ENCODE measurements around the gene ZCCHC24.

Gene ZCCHC24

DNA sequence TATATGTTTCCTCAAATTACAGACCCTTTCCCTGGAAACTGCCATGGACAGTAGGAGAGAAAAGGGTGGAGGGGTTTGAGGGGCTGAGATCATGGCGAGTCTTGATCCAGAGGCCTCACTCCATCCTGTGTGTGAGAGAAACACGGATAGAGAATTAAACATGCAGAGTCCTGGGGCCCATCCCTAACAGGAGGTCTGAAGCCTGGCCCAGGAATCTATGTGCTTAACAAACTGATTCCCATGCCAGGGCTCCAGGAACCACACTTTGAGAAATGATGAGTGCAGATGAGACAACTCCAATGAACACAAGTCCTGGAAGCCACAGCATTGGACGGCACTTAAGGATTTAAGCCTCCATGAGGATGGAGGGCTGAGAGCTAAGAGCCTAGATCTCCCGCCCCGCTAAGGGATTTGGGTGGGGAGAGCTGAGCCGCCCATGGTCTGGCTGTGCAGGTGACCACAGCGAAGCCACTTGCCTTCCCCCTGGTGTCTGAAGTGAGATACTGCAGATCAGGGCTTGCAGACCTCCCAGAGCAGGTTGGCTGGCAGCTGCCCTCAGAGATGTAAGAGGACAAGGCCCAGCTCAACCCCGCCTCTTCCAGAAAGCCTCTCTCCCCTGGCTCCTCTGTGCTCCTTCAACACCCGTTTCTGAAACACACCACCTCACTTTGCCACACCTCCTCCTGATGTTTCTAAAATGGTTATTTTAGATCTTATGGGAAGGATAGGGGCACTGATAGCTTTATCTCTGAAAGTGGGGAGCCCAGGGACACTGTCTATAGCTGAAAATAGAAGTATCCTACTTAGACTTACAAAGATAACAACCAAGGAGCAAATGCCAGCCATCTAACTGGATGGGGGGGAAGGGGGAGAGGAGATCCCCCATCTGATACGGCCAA is 42.1 kb upstream of the ZCCHC24 start:
- peaks cover 2% of the 10 kb centered on the region for H3K9me3 ChIP-seq (ENCODE audit: insufficient read depth, low read depth, low read length)
- no peak overlapping the region for H3K4me3 ChIP-seq (ENCODE audit: low read depth, low read length)
- H4K8ac ChIP-seq (ENCODE audit: low read depth, low read length) = no peak overlapping the region
- H2BK12ac ChIP-seq (ENCODE audit: low read length) = no peak overlapping the region
- no peak overlapping the region for H3K27ac ChIP-seq (ENCODE audit: low read depth, low read length)
- peaks cover 8 to 28% of the 10 kb centered on the region in 2 experiments for H3K4me1 ChIP-seq (ENCODE audit: control insufficient read depth in 1 of 2, insufficient read depth in 2 of 2, low read length in 2 of 2)
- WGBS (ENCODE audit: extremely low coverage, insufficient coverage, insufficient read length) = no CpG with 5 or more reads among the region's 10 CpGs
- H4K91ac ChIP-seq (ENCODE audit: low read depth, low read length) = no peak overlapping the region
- no peak overlapping the region for H3K9ac ChIP-seq (ENCODE audit: low read length)
- H3K79me1 ChIP-seq (ENCODE audit: low read length) = peaks cover 3% of the 10 kb centered on the region
- no peak overlapping the region for H4K12ac ChIP-seq (ENCODE audit: low read depth, low read length)
- H3K23ac ChIP-seq (ENCODE audit: low read length) = no peak overlapping the region
- no peak overlapping the region for H3K18ac ChIP-seq (ENCODE audit: low read length)
- H2AK5ac ChIP-seq (ENCODE audit: low read length) = no peak overlapping the region
- H3K14ac ChIP-seq (ENCODE audit: low read length) = no peak overlapping the region
- H2BK120ac ChIP-seq (ENCODE audit: insufficient read depth, low read length, poor library complexity) = no peak overlapping the region
- H3K4me2 ChIP-seq (ENCODE audit: low read length) = no peak overlapping the region
- H3K4ac ChIP-seq (ENCODE audit: low read depth, low read length) = no peak overlapping the region
- no peaks in the 10 kb centered on the region for H3K27me3 ChIP-seq (ENCODE audit: insufficient read depth, low read length)
- H3K36me3 ChIP-seq (ENCODE audit: control insufficient read depth in 1 of 2, insufficient read depth in 2 of 2, low read length in 2 of 2) = no peaks in the 10 kb centered on the region
- peak; percentile 42 to 71 for DNase-seq
- H2AFZ ChIP-seq (ENCODE audit: insufficient read depth, low read length, poor library complexity) = no peak overlapping the region
- no peak overlapping the region for H2BK5ac ChIP-seq (ENCODE audit: low read depth, low read length, poor library complexity)
- no peaks in the 10 kb centered on the region for H3K79me2 ChIP-seq (ENCODE audit: control insufficient read depth, insufficient read depth, low read length, poor library complexity)

DNA sequence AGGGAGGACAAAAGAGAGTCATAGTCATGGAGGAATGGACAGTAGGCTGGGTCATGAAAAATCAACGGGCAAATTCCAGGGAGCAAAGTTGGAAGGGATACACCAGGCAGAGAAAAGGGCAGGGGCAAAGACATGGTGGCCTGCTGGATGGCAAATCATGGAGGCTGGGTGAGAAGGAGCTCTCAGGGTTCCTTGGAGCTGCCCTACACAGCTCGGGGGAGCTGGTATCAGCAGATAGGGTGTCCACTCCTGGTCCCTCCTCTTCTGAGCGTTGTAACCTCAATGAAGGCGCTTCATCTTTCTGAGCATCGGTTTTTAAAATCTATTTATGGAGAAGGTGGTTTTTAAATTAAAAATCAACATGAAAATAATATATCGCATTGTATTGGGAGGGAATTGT is 39.1 kb upstream of the ZCCHC24 start:
- no peak overlapping the region for H4K12ac ChIP-seq (ENCODE audit: low read depth, low read length)
- H4K8ac ChIP-seq (ENCODE audit: low read depth, low read length) = no peak overlapping the region
- no peaks in the 10 kb centered on the region for H3K27me3 ChIP-seq (ENCODE audit: insufficient read depth, low read length)
- peaks cover 8 to 24% of the 10 kb centered on the region in 2 experiments for H3K4me1 ChIP-seq (ENCODE audit: control insufficient read depth in 1 of 2, insufficient read depth in 2 of 2, low read length in 2 of 2)
- H2AFZ ChIP-seq (ENCODE audit: insufficient read depth, low read length, poor library complexity) = no peak overlapping the region
- no peak overlapping the region for H3K4ac ChIP-seq (ENCODE audit: low read depth, low read length)
- H3K79me2 ChIP-seq (ENCODE audit: control insufficient read depth, insufficient read depth, low read length, poor library complexity) = no peaks in the 10 kb centered on the region
- DNase-seq = no peak
- WGBS (ENCODE audit: extremely low coverage, insufficient coverage, insufficient read length) = 100% methylated on average over 1 of the region's 6 CpGs
- H2BK120ac ChIP-seq (ENCODE audit: insufficient read depth, low read length, poor library complexity) = no peak overlapping the region
- no peak overlapping the region for H2BK5ac ChIP-seq (ENCODE audit: low read depth, low read length, poor library complexity)
- H2AK5ac ChIP-seq (ENCODE audit: low read length) = no peak overlapping the region
- H3K4me2 ChIP-seq (ENCODE audit: low read length) = no peak overlapping the region
- H3K36me3 ChIP-seq (ENCODE audit: control insufficient read depth in 1 of 2, insufficient read depth in 2 of 2, low read length in 2 of 2) = no peaks in the 10 kb centered on the region
- no peak overlapping the region for H3K27ac ChIP-seq (ENCODE audit: low read depth, low read length)
- H3K9me3 ChIP-seq (ENCODE audit: insufficient read depth, low read depth, low read length) = no peaks in the 10 kb centered on the region
- peaks cover 3% of the 10 kb centered on the region for H3K79me1 ChIP-seq (ENCODE audit: low read length)
- H3K4me3 ChIP-seq (ENCODE audit: low read depth, low read length) = no peak overlapping the region
- no peak overlapping the region for H2BK12ac ChIP-seq (ENCODE audit: low read length)
- H3K14ac ChIP-seq (ENCODE audit: low read length) = no peak overlapping the region
- H3K18ac ChIP-seq (ENCODE audit: low read length) = no peak overlapping the region
- no peak overlapping the region for H3K9ac ChIP-seq (ENCODE audit: low read length)
- H4K91ac ChIP-seq (ENCODE audit: low read depth, low read length) = no peak overlapping the region
- no peak overlapping the region for H3K23ac ChIP-seq (ENCODE audit: low read length)

DNA sequence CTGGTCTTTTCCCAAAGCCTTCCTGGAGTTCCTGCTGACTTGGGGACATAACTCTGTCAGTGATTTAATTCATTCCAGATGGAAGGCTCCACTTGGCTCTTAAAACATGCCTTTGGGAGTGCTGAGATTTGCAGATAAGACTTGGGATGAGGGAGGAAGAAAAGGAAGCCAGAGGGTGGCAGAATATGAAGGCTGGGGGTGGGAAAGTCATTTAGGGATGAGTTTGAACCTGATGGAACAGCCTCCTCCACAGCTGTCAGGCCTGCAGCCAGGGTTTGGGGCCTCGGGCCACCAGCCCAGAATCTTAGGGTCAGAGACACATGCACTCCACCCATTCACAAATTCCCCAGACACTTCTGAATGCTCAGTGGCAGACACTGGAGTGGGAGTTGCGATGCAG is 38.5 kb upstream of the ZCCHC24 start:
- Histone ChIP-seq H3K27ac (ENCODE audit: low read depth, low read length) (no peak overlapping the region), H3K9me3 (ENCODE audit: insufficient read depth, low read depth, low read length) (no peaks in the 10 kb centered on the region), H4K8ac (ENCODE audit: low read depth, low read length) (no peak overlapping the region), H4K12ac (ENCODE audit: low read depth, low read length) (no peak overlapping the region), H3K14ac (ENCODE audit: low read length) (no peak overlapping the region), H2BK5ac (ENCODE audit: low read depth, low read length, poor library complexity) (no peak overlapping the region), H3K79me1 (ENCODE audit: low read length) (peaks cover 3% of the 10 kb centered on the region), H2AFZ (ENCODE audit: insufficient read depth, low read length, poor library complexity) (no peak overlapping the region), H4K91ac (ENCODE audit: low read depth, low read length) (no peak overlapping the region), H2AK5ac (ENCODE audit: low read length) (no peak overlapping the region), H3K18ac (ENCODE audit: low read length) (no peak overlapping the region), H2BK12ac (ENCODE audit: low read length) (no peak overlapping the region), H3K36me3 (ENCODE audit: control insufficient read depth in 1 of 2, insufficient read depth in 2 of 2, low read length in 2 of 2) (no peaks in the 10 kb centered on the region), H3K27me3 (ENCODE audit: insufficient read depth, low read length) (no peaks in the 10 kb centered on the region), H3K4me3 (ENCODE audit: low read depth, low read length) (no peak overlapping the region), H2BK120ac (ENCODE audit: insufficient read depth, low read length, poor library complexity) (no peak overlapping the region), H3K23ac (ENCODE audit: low read length) (no peak overlapping the region), H3K4ac (ENCODE audit: low read depth, low read length) (no peak overlapping the region), H3K4me1 (ENCODE audit: control insufficient read depth in 1 of 2, insufficient read depth in 2 of 2, low read length in 2 of 2) (peaks cover 8 to 24% of the 10 kb centered on the region in 2 experiments), H3K79me2 (ENCODE audit: control insufficient read depth, insufficient read depth, low read length, poor library complexity) (no peaks in the 10 kb centered on the region), H3K9ac (ENCODE audit: low read length) (no peak overlapping the region), H3K4me2 (ENCODE audit: low read length) (no peak overlapping the region)
- DNase-seq = peak in 1 of 2 donors; percentile 42
- no CpG with 5 or more reads among the region's 2 CpGs for WGBS (ENCODE audit: extremely low coverage, insufficient coverage, insufficient read length)

DNA sequence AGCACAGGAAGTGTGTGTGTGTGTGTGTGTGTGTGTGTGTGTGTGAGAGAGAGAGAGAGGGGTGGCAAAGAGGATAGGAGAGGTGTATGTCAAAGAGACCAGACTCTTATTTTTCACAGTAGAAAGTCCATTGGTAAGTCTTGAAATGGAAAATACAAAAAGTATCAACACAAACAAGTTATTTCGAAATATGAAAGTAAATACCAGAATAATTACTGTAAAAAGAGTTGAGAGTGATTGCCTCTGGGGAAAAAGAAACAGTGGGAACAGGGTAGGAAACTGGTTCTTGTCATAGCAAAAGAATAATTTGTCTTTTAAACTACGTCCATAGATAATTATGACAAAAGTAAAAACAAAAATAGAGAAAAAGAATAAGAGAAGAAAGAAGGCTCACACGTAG is 37.9 kb upstream of the ZCCHC24 start:
- no peaks in the 10 kb centered on the region for H3K79me2 ChIP-seq (ENCODE audit: control insufficient read depth, insufficient read depth, low read length, poor library complexity)
- H2AFZ ChIP-seq (ENCODE audit: insufficient read depth, low read length, poor library complexity) = no peak overlapping the region
- DNase-seq = peak in 1 of 2 donors; percentile 67
- no peaks in the 10 kb centered on the region for H3K27me3 ChIP-seq (ENCODE audit: insufficient read depth, low read length)
- no peak overlapping the region for H3K27ac ChIP-seq (ENCODE audit: low read depth, low read length)
- no peak overlapping the region for H4K8ac ChIP-seq (ENCODE audit: low read depth, low read length)
- no peak overlapping the region for H3K23ac ChIP-seq (ENCODE audit: low read length)
- H4K91ac ChIP-seq (ENCODE audit: low read depth, low read length) = no peak overlapping the region
- H3K4ac ChIP-seq (ENCODE audit: low read depth, low read length) = no peak overlapping the region
- no peak overlapping the region for H4K12ac ChIP-seq (ENCODE audit: low read depth, low read length)
- H3K79me1 ChIP-seq (ENCODE audit: low read length) = peaks cover 3% of the 10 kb centered on the region
- H2AK5ac ChIP-seq (ENCODE audit: low read length) = no peak overlapping the region
- no peaks in the 10 kb centered on the region for H3K9me3 ChIP-seq (ENCODE audit: insufficient read depth, low read depth, low read length)
- no peak overlapping the region for H2BK12ac ChIP-seq (ENCODE audit: low read length)
- no peak overlapping the region for H3K4me2 ChIP-seq (ENCODE audit: low read length)
- no peak overlapping the region for H3K14ac ChIP-seq (ENCODE audit: low read length)
- peaks cover 8 to 18% of the 10 kb centered on the region in 2 experiments for H3K4me1 ChIP-seq (ENCODE audit: control insufficient read depth in 1 of 2, insufficient read depth in 2 of 2, low read length in 2 of 2)
- no peak overlapping the region for H2BK120ac ChIP-seq (ENCODE audit: insufficient read depth, low read length, poor library complexity)
- H3K9ac ChIP-seq (ENCODE audit: low read length) = no peak overlapping the region
- WGBS (ENCODE audit: extremely low coverage, insufficient coverage, insufficient read length) = no CpG with 5 or more reads among the region's 3 CpGs
- H3K36me3 ChIP-seq (ENCODE audit: control insufficient read depth in 1 of 2, insufficient read depth in 2 of 2, low read length in 2 of 2) = no peaks in the 10 kb centered on the region
- H3K4me3 ChIP-seq (ENCODE audit: low read depth, low read length) = no peak overlapping the region
- no peak overlapping the region for H3K18ac ChIP-seq (ENCODE audit: low read length)
- no peak overlapping the region for H2BK5ac ChIP-seq (ENCODE audit: low read depth, low read length, poor library complexity)

Data from trophoblast cell (in vitro differentiated cells and primary cell).